IPS-18a (cell line): Measurements from ENCODE around the gene FAM234A.
"Not testable (repeated sequence)": the region's sequence is repeated elsewhere in the genome, so short reads cannot be mapped to it uniquely, and the experiment has no call there.

Experiments
- H3K27ac ChIP-seq: one replicate; pipeline ENCODE4 v1.5.1; 2013; ENCODE audit warnings: low read length
- H3K27me3 ChIP-seq: one replicate; pipeline ENCODE4 v1.6.1; 2013; ENCODE audit warnings: mild to moderate bottlenecking, low read length; ENCODE audit not compliant: control insufficient read depth, insufficient read depth
- H3K36me3 ChIP-seq: one replicate; pipeline ENCODE4 v1.6.1; 2013; ENCODE audit warnings: low read depth, low read length; ENCODE audit not compliant: control insufficient read depth
- H3K4me1 ChIP-seq: one replicate; pipeline ENCODE4 v1.6.1; 2013; ENCODE audit warnings: low read depth, low read length; ENCODE audit not compliant: control insufficient read depth
- H3K4me3 ChIP-seq: one replicate; pipeline ENCODE4 v1.5.1; 2013; ENCODE audit warnings: low read length
- H3K9ac ChIP-seq: one replicate; pipeline ENCODE4 v1.6.1; 2013; ENCODE audit warnings: mild to moderate bottlenecking, low read length, moderate library complexity
- H3K9me3 ChIP-seq: one replicate; pipeline ENCODE4 v1.6.1; 2013; ENCODE audit warnings: low read depth, low read length; ENCODE audit not compliant: control insufficient read depth

Gene FAM234A

GRCh38 chr16:203246-203645, 31.4 kb upstream of the FAM234A start:
- H3K27ac ChIP-seq = no peak overlapping the region
- H3K4me1 ChIP-seq = no peaks in the 10 kb centered on the region
- no peaks in the 10 kb centered on the region for H3K27me3 ChIP-seq
- no peak overlapping the region for H3K4me3 ChIP-seq
- no peaks in the 10 kb centered on the region for H3K9me3 ChIP-seq
- no peak overlapping the region for H3K9ac ChIP-seq
- peaks cover 78% of the 10 kb centered on the region for H3K36me3 ChIP-seq

- not testable (repeated sequence) for H3K27me3 ChIP-seq, H3K9me3 ChIP-seq, H3K9ac ChIP-seq, H3K27ac ChIP-seq, H3K4me1 ChIP-seq, H3K4me3 ChIP-seq
- H3K36me3 ChIP-seq = peaks cover 76% of the 10 kb centered on the region
Measured at GRCh38 chr16:204046-204445, 30.6 kb upstream of the FAM234A start.

GRCh38 chr16:209359-209758, 25.3 kb upstream of the FAM234A start:
- not testable (repeated sequence) for H3K4me1 ChIP-seq, H3K9ac ChIP-seq, H3K27me3 ChIP-seq, H3K9me3 ChIP-seq, H3K4me3 ChIP-seq, H3K27ac ChIP-seq
- H3K36me3 ChIP-seq = peaks cover 77% of the 10 kb centered on the region

- not testable (repeated sequence) for H3K9me3 ChIP-seq, H3K4me3 ChIP-seq, H3K27ac ChIP-seq, H3K9ac ChIP-seq, H3K27me3 ChIP-seq, H3K4me1 ChIP-seq
- H3K36me3 ChIP-seq = peaks cover 73% of the 10 kb centered on the region
Measured at GRCh38 chr16:211631-212180, 22.9 kb upstream of the FAM234A start.

GRCh38 chr16:212999-213398, 21.6 kb upstream of the FAM234A start:
- Histone ChIP-seq H3K9me3 (no peaks in the 10 kb centered on the region), H3K27me3 (no peaks in the 10 kb centered on the region), H3K9ac (no peak overlapping the region), H3K36me3 (peaks cover 68% of the 10 kb centered on the region), H3K4me3 (no peak overlapping the region), H3K27ac (no peak overlapping the region), H3K4me1 (no peaks in the 10 kb centered on the region)

- Histone ChIP-seq H3K4me3 (no peak overlapping the region), H3K9me3 (no peaks in the 10 kb centered on the region), H3K27me3 (no peaks in the 10 kb centered on the region), H3K27ac (no peak overlapping the region), H3K9ac (no peak overlapping the region), H3K4me1 (no peaks in the 10 kb centered on the region), H3K36me3 (peaks cover 61% of the 10 kb centered on the region)
Measured at GRCh38 chr16:220021-220420, 14.6 kb upstream of the FAM234A start.

- no peaks in the 10 kb centered on the region for H3K27me3 ChIP-seq
- peaks cover 42% of the 10 kb centered on the region for H3K36me3 ChIP-seq
- H3K4me1 ChIP-seq = peaks cover 9% of the 10 kb centered on the region
- peak overlapping the region; percentile 98 for H3K4me3 ChIP-seq
- peak overlapping the region; percentile 69 for H3K27ac ChIP-seq
- H3K9me3 ChIP-seq = no peaks in the 10 kb centered on the region
- peak overlapping the region; percentile 98 for H3K9ac ChIP-seq
Measured at GRCh38 chr16:228151-228851, 6.3 kb upstream of the FAM234A start.

GRCh38 chr16:228852-229730, 5.5 kb upstream of the FAM234A start, which contains the start of gene LUC7L:
TSS of gene LUC7L (minus strand) at chr16:229449. CDS start at chr16:229339, 110 bp downstream.
- peaks cover 12% of the 10 kb centered on the region for H3K4me1 ChIP-seq
- peak within 1 kb of the TSS; percentile 98 for H3K9ac ChIP-seq
- H3K4me3 ChIP-seq = peak within 1 kb of the TSS; percentile 98
- H3K27me3 ChIP-seq = no peaks in the 10 kb centered on the region
- peaks cover 37% of the 10 kb centered on the region for H3K36me3 ChIP-seq
- H3K9me3 ChIP-seq = no peaks in the 10 kb centered on the region
- peak within 1 kb of the TSS; percentile 90 for H3K27ac ChIP-seq

- H3K9ac ChIP-seq = no peak overlapping the region
- H3K36me3 ChIP-seq = peaks cover 31% of the 10 kb centered on the region
- H3K9me3 ChIP-seq = no peaks in the 10 kb centered on the region
- H3K4me3 ChIP-seq = peak overlapping the region; percentile 98
- peaks cover 12% of the 10 kb centered on the region for H3K4me1 ChIP-seq
- no peaks in the 10 kb centered on the region for H3K27me3 ChIP-seq
- H3K27ac ChIP-seq = no peak overlapping the region
Measured at GRCh38 chr16:229731-230281, 4.8 kb upstream of the FAM234A start.

GRCh38 chr16:230351-230750, 4.3 kb upstream of the FAM234A start:
- not testable (repeated sequence) for H3K27me3 ChIP-seq, H3K9me3 ChIP-seq, H3K4me3 ChIP-seq, H3K27ac ChIP-seq, H3K9ac ChIP-seq
- Histone ChIP-seq H3K4me1 (peaks cover 12% of the 10 kb centered on the region), H3K36me3 (peaks cover 26% of the 10 kb centered on the region)

GRCh38 chr16:230949-231348, 3.7 kb upstream of the FAM234A start:
- Histone ChIP-seq H3K27me3 (no peaks in the 10 kb centered on the region), H3K4me3 (no peak overlapping the region), H3K27ac (no peak overlapping the region), H3K9me3 (no peaks in the 10 kb centered on the region), H3K9ac (no peak overlapping the region), H3K36me3 (peaks cover 21% of the 10 kb centered on the region), H3K4me1 (peaks cover 12% of the 10 kb centered on the region)
